HCT116 (cell line): ENCODE measurements around the gene CYSLTR2.

Experiments used
- CTCF ChIP-seq, 3 experiments: fragments of 200-600 bp in 1 of 3; sonication (generic) in 1 of 3; IDR thresholded peaks in 2 of 3; conservative IDR thresholded peaks in 1 of 3; 2 replicates each; pipeline ENCODE4 v1.5.1; 2012 to 2017; ENCODE audit warnings: low read depth in 2 of 3, low read length in 2 of 3, antibody characterized with exemption in 1 of 3, borderline replicate concordance in 1 of 3, control low read depth in 1 of 3, mild to moderate bottlenecking in 1 of 3, mixed read lengths in 1 of 3, mixed run types in 1 of 3, moderate library complexity in 1 of 3; ENCODE audit not compliant: insufficient read depth in 1 of 3
- EGR1 ChIP-seq: IDR thresholded peaks from 2 replicates; pipeline ENCODE4 v1.6.1; 2012; ENCODE audit warnings: low read depth
- EZH2 ChIP-seq: fragments of 200-600 bp; sonication (generic); IDR thresholded peaks from 2 replicates; pipeline ENCODE4 v1.6.1; 2017; ENCODE audit warnings: antibody characterized with exemption, mixed run types
- MAX ChIP-seq: IDR thresholded peaks from 2 replicates; pipeline ENCODE4 v1.6.1; 2012
- POLR2A ChIP-seq: IDR thresholded peaks from 2 replicates; pipeline ENCODE4 v1.7.0; 2011; ENCODE audit warnings: borderline replicate concordance; ENCODE audit not compliant: insufficient read depth, insufficient read length; ENCODE audit errors: extremely low read depth
- POLR2AphosphoS5 ChIP-seq: IDR thresholded peaks from 2 replicates; pipeline ENCODE4 v1.6.1; 2011; ENCODE audit warnings: mild to moderate bottlenecking, low read depth, low read length, moderate library complexity
- RAD21 ChIP-seq: IDR thresholded peaks from 2 replicates; pipeline ENCODE4 v1.6.1; 2012; ENCODE audit warnings: low read depth, mild to moderate bottlenecking
- REST ChIP-seq: IDR thresholded peaks from 2 replicates; pipeline ENCODE4 v1.6.1; 2012; ENCODE audit warnings: low read depth
- SP1 ChIP-seq: IDR thresholded peaks from 2 replicates; pipeline ENCODE4 v1.6.1; 2012; ENCODE audit warnings: low read depth
- YY1 ChIP-seq: IDR thresholded peaks from 2 replicates; pipeline ENCODE4 v1.6.1; 2011; ENCODE audit warnings: low read length, low read depth, moderate library complexity, mild to moderate bottlenecking; ENCODE audit not compliant: insufficient replicate concordance; ENCODE audit errors: extremely low read depth
- ZNF274 ChIP-seq: fragments of 200-500 bp; sonication (Bioruptor generic); IDR thresholded peaks from 2 replicates; pipeline ENCODE4 v1.6.1; 2014; ENCODE audit warnings: mild to moderate bottlenecking, low read depth, low read length, inconsistent platforms

- no peak for TF ChIP-seq CTCF (IDR thresholded peaks at IDR 0.05 in 2 of 3, conservative IDR thresholded peaks at IDR 0.05 in 1 of 3; ENCODE audit: borderline replicate concordance in 1 of 3, insufficient read depth in 1 of 3, low read depth in 2 of 3, low read length in 2 of 3)
- TF ChIP-seq ZNF274, result no peak
- TF ChIP-seq EZH2, result no peak
- no peak for TF ChIP-seq SP1
- TF ChIP-seq POLR2A, result no peak
- no peak for TF ChIP-seq REST
- TF ChIP-seq YY1, result no peak
- TF ChIP-seq RAD21, result no peak
- TF ChIP-seq POLR2AphosphoS5, result no peak
- TF ChIP-seq EGR1, result no peak
- TF ChIP-seq MAX, result no peak
Measured at GRCh38 chr13:48641404-48641803, 12.3 kb upstream of the CYSLTR2 start.
